MV-4-11 (cell line): ENCODE results near the gene CYCS.
A peak's percentile ranks its signal among the peaks of the same experiment; 100 is the strongest.
"Not testable (repeated sequence)": the region's sequence is repeated elsewhere in the genome, so short reads cannot be mapped to it uniquely, and the experiment has no call there.

Experiments
- DNase-seq: peaks from one replicate; lab custom pipeline; 2025; lab: John Stamatoyannopoulos, UW

The CYCS gene

DNA sequence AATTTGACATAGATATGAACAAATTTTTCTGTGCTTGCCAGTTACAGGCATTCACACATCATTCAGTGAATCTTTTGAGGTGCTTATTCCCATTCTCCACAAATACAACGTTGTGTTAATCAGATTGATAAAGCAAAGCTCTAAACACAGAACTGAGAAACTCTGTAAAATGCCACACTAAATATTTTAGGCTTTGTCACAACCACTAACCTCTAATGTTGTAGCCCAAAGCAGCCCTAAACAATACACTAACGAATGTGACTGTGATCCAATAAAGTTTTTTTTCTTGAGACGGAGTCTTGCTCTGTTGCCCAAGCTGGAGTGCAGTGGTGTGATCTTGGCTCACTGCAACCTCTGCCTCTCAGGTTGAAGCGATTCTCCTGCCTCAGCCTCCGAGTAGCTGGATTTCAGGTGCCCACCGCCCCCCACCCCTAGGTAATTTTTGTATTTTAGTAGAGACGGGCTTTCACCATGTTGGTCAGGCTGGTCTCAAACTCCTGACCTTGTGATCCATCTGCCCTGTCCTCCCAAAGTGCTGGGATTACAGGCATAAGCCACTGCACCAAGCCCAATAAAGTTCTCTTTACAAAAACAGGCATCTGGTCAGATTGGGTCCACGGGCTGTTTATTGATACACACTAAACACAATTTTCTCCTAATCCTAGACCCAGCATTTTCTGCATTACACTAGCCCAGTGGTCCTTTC is 6.9 kb downstream of the CYCS start:
- DNase-seq = no peak

DNA sequence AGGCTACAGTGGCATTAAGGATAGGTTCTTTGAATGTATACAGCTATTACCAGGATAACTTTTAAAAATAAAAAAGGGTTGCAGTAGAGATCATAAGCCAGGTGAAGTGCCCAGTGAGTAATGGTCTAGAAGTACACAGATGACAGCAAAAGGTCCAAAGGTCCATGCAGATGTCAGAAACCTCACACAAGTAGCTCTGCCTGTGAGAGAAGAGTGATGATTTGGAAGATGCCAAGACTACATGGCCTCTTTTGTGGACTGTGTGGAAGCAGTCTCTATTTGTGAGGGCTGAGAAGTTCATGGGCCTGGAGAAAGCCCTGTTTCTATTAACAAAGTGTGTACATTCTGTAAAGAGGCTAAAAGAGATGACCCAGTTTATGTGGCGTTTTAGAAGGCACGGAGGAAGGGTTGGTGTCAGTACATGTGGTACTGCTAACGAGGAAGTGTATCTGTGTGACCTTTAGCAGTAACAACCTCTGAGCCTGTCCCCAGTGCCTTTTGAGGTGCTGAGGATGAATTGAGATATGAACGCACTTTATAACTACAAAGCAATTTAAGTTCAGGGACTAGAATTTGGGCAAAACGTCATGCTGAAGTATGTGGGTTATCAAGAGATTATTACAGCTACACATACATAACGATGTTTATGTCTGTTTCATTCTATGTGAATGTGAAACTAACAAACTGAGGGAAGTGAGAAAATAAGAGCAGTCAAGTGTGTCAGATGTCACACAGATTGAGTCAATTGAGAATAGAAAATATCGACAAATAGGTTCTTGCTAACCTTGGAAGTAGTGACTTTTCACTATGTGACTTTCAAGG is 7.6 kb downstream of the CYCS start:
- DNase-seq = peak; percentile 56

DNA sequence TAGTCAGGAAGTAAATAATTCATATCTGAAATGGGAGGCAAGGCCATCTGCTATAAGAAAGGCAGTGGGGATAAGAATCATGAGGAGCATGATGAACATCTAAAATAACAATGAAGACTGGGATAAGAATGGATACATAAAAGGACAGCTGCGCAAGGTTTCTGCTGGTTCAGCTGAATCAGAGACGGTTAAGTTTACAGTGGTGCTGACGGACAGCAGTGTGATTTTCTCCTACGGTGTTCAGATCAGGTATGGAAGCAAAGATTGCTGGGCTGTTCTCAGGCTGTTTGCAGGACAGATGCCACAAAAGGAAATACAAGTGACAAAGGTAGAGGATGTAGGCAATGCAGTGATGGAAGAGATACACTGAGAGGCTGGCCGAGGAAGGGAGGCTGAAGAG is 8.4 kb downstream of the CYCS start:
- DNase-seq = no peak

DNA sequence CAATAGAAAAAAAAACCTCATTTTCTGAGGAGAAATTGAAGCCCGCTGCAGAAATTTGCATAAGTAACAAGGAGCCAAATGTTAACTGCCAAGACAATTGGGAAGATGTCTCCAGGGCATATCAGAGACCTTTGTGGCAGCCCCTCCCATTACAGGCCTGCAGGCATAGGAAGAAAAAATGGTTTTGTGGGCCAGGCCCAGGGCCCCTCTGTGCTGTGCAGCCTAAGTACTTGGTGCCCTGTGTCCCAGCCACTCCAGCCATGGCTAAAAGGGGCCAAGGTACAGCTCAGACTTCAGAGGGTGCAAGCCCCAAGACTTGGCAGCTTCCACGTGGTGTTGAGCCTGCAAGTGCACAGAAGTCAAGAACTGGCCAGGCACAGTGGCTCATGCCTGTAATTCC is 14.5 kb downstream of the CYCS start:
- DNase-seq = not testable (repeated sequence)

DNA sequence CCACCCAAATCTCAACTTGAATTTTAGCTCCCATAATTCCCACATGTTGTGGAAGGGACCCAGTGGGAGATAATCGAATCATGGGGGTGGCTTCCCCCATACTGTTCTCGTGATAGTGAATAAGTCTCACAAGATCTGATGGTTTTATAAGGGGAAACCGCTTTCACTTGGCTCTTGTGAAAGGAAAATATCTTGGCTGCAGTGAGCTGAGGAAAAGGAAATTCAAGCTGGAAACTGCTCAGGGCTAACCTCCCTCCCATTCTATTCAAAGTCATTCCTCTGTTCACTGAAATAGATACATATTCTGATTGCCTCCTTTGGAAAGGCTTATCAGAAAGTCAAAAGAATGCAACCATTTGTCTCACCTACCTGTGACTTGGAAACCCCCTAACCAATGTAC is 15.8 kb downstream of the CYCS start:
- no peak for DNase-seq

DNA sequence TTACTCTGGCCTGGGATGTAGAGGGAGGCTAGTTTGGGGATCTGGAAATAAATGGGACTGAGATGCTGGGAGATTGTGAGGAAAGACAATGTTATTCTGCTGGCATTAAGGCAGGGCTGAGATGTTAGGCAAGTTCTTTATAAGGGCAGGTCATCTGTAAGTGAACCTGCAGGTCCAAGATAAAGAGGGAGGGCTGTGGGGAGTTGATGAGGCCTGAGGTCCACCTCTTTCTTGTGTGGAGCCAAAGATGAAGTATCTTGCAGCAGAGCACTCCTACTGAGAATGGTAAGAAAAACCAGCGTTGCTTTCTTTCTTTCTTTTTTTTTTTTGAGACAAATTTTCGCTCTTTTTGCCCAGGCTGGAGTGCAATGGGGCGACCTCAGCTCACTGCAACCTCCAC is 19.1 kb downstream of the CYCS start:
- no peak for DNase-seq

DNA sequence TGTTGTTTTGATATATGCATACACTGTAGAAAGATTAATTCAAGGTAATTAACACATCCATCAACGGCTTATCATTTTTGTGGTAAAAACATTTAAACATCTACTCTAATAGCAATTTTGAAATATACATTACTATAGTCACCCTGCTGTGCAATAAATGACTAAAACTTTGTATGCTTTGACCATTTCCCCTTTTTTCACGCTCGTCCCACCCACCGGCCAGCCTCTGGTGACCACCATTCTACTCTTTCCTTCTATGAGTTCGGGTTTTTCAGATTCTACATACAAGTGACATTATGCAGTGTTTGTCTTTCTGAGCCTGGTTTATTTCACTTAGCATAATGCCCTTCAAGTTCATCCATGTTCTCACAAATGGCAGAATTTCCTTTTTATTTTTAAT is 21.3 kb downstream of the CYCS start:
- DNase-seq = peak; percentile 66

DNA sequence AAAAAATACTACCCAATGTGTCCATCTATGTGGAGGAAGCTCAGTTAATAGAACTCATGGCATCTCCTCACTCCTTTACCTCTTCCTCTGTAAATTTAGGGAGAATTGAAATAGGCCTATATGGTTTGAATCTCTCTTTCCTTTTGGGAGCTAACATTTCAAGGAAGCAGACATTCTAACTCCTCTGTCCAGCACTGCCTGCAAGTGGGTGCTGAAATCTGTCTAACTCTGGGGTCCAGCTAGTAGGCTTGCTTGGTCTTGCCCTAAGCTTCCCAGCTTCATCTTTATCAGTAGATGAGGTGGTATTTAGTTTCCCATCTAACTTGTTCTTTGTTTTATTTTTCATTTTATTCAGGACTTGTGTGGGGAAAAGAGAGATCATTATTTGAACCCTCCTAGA is 23.2 kb downstream of the CYCS start:
- no peak for DNase-seq

DNA sequence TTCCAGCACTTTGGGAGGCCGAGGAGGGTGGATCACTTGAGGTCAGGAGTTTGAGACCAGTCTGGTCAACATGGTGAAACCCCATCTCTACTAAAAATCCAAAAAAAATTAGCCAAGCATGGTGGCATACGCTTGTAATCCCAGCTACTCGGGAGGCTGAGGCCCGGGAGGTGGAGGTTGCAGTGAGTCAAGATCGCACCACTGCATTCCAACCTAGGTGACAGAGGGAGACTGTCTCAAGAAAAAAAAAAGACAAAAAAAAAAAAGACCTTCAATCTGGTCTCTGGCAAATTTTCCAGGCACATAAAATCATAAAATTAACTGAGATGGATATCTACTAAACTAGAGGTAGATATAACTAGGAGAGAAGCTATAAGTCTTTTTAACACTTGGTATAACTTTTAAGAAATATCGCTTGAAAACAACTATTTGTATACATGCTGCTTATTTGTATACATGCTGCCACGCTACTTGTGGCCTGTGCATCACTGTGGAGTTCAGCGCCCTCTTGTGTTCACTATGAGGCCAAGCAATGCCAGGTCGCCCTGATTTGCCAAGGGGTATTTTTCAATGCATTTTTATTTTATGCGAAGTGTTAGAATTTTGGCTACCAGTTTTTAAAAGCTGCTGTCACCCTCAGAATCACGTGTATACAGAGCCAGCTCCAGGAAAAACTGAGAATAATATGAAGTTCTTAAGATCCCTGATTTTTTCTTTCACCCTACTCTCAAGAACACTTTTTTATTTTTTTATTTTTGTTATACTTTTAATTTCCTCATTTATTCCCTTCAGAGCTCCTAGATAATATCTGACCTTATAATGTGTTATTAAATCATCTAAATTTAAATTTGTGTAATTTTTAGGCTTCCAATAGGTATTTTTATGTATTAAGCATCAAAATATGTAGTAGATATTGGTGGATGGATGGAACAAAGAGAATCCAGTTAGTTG is 26.7 kb downstream of the CYCS start:
- DNase-seq = peak; percentile 58

DNA sequence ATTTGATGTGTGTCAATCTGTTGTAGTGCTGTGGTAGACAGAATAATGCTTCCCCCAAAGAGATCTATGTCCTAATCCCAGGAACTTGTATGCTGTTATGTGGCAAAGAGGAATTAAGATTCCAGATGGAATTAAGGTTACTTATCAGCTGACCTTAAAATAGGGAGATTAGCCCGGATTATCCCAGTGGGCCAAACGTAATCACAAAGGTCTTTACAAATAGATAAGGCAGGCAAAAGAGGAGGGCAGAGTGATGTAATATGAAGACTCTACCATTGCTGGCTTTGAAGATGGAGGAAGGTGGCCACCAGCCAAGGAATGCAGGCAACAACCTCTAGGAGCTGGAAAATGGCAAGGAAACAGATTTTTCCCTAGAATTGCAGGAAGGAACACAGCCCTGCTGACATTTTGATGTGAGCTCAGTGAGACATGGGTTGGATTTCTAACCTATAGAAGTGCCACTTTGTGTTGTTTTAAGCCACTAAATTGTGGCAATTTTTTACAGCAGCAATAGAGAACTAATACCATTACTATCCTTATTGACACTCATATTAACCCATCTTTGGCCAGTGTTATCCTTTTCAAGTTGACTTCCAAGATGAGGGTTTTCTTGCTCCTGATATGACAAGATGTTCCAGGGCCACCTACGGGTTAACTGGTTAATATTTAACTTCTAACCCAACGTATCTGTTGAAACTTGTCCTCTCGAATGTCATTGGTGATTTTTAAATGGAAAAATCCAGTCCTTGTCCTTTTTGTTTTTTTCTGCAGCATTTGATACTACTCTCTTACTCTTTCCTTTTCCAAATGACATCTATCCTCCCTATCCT is 29.3 kb downstream of the CYCS start:
- no peak for DNase-seq

DNA sequence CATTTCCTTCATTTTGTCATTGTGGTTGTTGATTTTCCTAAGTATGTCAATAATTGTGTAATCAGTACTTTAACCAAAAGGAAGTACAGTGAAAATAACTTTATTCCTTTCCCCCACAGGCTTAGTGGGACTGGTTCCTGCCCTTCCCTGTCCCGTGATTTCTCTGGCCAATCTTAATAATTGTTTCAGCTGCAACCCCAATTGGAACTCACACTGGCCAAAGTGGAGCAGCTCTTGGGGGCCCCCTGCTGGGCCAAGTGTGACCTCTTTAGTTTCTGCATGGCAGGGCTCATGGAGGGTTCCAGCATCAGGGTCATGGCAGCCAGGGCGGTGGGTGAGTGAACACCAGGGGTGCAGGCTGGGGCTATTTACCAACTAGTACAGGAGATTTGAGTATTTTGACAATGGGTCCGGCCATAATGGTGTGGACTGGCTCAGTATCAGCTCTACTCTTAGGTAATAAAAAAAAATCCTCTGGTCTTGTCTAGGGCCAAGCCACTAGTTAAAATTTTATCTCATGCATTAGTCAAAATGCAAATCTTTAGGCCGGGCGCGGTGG is 31.7 kb downstream of the CYCS start:
- DNase-seq = peak; percentile 71

DNA sequence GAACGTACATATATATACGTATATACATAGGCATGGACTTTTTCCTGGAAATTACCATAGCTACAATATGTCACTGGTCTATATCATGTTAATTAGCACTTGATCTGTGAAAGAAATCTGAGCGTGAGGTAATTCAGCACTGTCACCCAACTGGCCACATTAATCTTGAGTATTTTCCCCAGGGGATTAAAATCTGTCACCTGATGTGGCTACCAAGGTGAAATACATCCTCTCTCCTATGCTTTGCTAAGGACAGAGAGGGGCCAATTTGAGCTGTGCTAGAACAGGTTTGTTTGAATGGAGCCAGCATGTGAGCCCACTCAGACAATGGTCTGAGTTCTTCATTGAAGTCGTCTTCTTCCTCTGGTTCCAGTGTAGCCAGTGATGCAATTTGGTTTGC is 33.3 kb downstream of the CYCS start:
- DNase-seq = no peak

DNA sequence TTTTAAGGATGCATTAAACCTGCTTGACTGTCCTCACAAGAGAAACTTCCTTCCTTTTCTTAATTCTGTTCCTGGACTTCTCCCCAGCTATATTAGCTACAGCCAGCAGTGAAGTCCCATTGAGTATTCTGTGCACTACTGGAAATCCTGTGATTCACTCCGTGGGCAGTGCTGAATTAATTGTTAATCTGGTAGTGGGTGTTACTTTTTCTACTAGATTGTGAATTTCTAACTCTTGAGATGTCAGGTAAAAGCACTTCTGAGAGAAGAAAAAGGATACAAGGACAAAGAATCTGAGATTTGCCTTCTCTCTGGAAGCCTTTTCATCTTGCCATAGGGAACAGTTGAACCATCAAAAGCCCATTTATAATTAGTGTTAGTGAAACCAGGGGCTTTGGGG is 33.9 kb downstream of the CYCS start:
- no peak for DNase-seq

DNA sequence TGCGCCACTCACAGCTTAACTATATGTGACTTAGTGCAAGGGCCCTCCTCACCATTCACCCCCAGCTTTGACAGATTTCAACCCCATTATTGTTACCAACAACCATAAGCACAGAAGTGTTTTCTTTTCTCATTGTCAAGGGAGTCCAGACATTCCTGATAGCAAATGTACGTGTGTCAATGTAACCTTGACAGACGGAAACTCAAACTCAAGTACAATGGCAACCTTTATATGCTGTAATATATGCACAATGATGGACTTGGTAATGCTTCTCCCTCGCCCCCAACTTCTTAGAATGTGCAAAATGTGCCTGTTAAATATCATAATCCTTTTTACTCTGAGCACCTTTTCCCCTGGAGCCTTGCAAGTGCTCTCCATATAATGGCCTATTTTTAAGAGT is 34.7 kb downstream of the CYCS start:
- DNase-seq = no peak

DNA sequence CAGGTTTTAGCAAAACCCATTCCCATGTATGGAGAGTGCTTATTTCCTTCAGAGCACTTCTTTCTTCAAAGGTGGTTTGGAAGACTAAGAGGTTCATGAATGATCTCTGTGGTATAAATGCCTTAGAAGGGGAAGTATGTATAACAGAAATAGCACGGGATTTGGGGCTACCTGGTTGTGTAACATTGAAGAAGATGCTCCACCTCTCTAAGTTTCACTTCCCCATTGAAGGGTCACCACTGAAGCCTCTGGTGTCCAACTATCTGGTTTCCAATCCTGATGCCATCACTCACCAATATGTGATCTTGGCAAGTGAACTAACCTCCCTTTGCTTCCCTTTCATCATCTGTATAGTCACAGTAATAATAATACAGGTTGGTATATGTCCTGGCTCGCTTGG is 37.2 kb downstream of the CYCS start:
- DNase-seq = peak; percentile 96

DNA sequence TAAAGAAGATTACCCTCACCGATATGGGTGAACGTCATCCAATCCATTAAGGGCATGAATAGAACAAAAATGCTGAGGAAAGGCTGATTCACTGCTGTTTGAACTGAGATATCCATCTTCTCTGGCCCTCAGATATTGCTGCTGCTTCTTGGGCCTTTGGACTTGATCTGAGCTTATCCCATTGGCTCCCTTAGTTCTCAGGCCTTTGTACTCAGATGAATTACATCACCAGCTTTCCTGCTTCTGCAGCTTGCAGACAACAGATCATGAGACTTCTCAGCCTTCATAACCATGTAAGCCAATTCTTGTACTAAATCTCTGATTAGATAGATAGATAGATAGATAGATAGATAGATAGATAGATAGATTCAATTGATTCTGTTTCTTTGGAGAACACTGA is 40.2 kb downstream of the CYCS start:
- DNase-seq = no peak

DNA sequence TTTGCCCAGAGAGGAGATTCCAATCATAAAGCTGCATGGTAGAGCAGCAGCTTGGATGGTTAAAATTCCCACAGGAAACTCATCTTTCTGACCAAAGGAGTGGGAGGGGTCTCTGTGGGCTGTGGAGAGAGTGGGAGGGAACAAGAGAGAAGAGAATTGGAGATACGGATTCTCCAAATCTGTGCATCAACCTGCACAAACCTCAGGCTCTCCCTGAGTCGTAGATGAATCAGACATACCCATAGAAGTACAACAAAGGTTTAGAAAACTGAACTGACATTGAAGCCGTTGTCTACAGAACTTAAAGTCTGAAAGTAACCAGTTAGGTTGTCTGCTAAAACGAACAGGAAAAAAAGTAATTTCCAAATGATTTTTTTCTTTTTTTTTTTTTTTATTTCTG is 41.9 kb downstream of the CYCS start:
- DNase-seq = no peak

DNA sequence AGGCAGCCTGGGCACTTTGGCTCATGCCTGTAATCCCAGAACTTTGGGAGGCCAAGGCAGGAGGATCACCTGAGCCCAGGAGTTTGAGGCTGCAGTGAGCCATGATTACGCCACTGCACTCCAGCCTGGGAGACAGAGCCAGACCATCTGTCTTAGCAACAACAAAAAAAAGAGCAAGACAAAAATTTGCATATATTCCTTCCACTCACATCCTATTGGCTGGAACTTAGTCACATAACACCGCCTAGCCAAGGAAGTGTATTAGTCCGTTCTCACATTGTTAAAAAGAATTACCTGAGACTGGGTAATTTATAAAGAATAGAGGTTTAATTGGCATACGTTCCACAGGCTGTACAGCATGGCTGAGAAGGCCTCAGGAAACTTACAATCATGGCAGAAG is 43.0 kb downstream of the CYCS start:
- DNase-seq = not testable (repeated sequence)

DNA sequence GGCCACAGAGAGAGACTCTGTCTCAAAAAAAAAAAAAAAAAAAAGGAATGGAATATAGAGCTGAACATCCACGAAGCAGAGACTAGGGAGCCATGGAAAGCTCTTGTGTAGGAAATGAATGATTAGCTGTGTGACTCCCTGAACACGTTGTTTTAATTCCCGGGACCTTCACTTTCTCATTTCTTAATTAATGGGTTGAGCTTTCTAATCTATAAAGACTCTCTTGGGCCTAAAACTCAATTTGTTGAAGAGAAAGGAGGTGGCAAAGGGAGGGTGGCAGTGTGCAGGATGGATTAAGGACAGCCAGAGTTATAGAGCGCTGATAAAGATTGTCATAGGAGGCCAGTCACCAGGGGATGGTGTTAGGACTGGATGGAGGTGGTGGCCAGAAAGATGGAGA is 48.0 kb downstream of the CYCS start:
- DNase-seq = no peak

DNA sequence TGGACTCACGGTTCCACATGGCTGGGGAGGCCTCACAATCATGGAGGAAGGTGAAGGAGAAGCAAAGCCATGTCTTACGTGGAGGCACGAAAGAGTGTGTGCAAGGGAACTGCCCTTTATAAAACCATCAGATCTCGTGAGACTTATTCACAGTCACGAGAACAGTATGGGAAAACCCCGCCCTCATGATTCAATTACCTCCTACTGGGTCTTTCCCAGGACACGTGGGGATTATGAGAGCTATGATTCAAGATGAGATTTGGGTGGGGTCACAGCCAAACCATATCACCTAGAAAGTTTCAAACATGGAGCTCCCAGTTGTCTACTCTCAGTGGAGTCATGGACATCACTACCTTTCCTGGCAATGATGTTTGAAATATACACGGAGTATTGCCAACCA is 49.6 kb downstream of the CYCS start:
- DNase-seq = no peak

DNA sequence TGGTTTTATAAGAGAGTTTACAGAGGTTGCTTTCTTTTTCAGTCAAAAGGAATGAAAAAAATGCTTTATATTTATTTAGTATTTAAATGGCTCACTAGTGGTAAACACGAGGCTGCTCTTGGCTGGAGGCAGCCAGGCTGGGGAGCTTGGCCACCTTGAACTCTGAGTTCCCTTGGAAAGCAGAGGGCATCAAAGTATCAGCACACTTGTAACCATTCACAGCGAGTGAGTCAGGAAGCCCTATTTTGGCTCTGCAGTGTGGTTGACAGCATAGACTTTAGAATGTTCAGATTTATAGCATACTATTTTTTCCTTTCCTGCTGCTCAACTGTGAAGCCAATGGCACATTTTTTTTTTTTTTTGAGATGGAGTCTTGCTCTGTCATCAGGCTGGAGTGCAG is 51.6 kb downstream of the CYCS start:
- peak; percentile 32 for DNase-seq
